K562 (cell line): ENCODE results near the gene RALB. TPM values are rescaled to one million over a fixed set of nuclear protein-coding genes. Genes with fewer than 3 reads are reported as not detected.

Experiments used
- ARID1B ChIP-seq: fragments of 450-650 bp; IDR thresholded peaks from 2 replicates; pipeline ENCODE4 v1.6.1; 2016; ENCODE audit warnings: antibody characterized with exemption, mild to moderate bottlenecking, inconsistent platforms
- ARID2 ChIP-seq: fragments of 450-650 bp; IDR thresholded peaks from 2 replicates; pipeline ENCODE4 v1.6.1; 2017; ENCODE audit warnings: antibody characterized with exemption, mild to moderate bottlenecking
- BRD4 ChIP-seq: fragments of 200-600 bp; sonication (generic); IDR thresholded peaks from 2 replicates; pipeline ENCODE4 v1.6.1; 2017; ENCODE audit warnings: inconsistent platforms
- CBFB ChIP-seq: sonication (generic); formaldehyde crosslinking; IDR thresholded peaks from 2 replicates; pipeline ENCODE4 v1.4.0; 2020; ENCODE audit warnings: mild to moderate bottlenecking, missing genetic modification reagents
- CTBP1 ChIP-seq: fragments of 450-650 bp; IDR thresholded peaks from 2 replicates; pipeline ENCODE4 v1.6.1; 2016; ENCODE audit warnings: borderline replicate concordance
- ETV6 ChIP-seq, 3 experiments: fragments of 150-350 bp in 1 of 3; sonication (generic) in 1 of 3; formaldehyde crosslinking in 1 of 3; IDR thresholded peaks; 2 replicates each; pipeline versions ENCODE4 v1.6.1 to v1.8.0; 2014 to 2022; ENCODE audit warnings: borderline replicate concordance in 2 of 3, low read depth in 2 of 3, antibody characterized with exemption in 1 of 3, low read length in 1 of 3, mild to moderate bottlenecking in 1 of 3, missing genetic modification reagents in 1 of 3
- GTF2E2 ChIP-seq: fragments of 200-800 bp; sonication (Bioruptor generic); IDR thresholded peaks from 2 replicates; pipeline ENCODE4 v1.6.1; 2016; ENCODE audit warnings: missing genetic modification characterization, missing compliant biosample characterization
- HLTF ChIP-seq: fragments of 450-650 bp; IDR thresholded peaks from 2 replicates; pipeline ENCODE4 v1.6.1; 2016
- KAT7 ChIP-seq: sonication (generic); formaldehyde crosslinking; IDR thresholded peaks from 2 replicates; pipeline ENCODE4 v1.8.0; 2022; ENCODE audit warnings: missing genetic modification reagents, mild to moderate bottlenecking, borderline replicate concordance
- NCOA2 ChIP-seq, 2 experiments: fragments of 450-650 bp; IDR thresholded peaks; 2 replicates each; pipeline ENCODE4 v1.6.1; 2018; ENCODE audit warnings: mild to moderate bottlenecking in 2 of 2, moderate library complexity in 1 of 2; ENCODE audit not compliant: partially characterized antibody in 2 of 2
- NR4A1 ChIP-seq, 2 experiments: fragments of 250-450 bp in 1 of 2; fragments of 450-650 bp in 1 of 2; sonication (Bioruptor Pico) in 1 of 2; IDR thresholded peaks; 2 replicates each; pipeline versions ENCODE4 v1.4.0 to v1.6.1; 2016 to 2020; ENCODE audit warnings: mild to moderate bottlenecking in 2 of 2, missing compliant biosample characterization in 1 of 2, missing genetic modification characterization in 1 of 2, moderate library complexity in 1 of 2
- PHF8 ChIP-seq: fragments of 200-600 bp; sonication (generic); IDR thresholded peaks from 2 replicates; pipeline ENCODE4 v1.6.1; 2012; ENCODE audit warnings: mixed run types, mild to moderate bottlenecking, inconsistent platforms, low read length, moderate library complexity, borderline replicate concordance
- POLR2B ChIP-seq: fragments of 450-650 bp; IDR thresholded peaks from 2 replicates; pipeline ENCODE4 v1.6.1; 2018; ENCODE audit warnings: low read depth; ENCODE audit not compliant: partially characterized antibody
- RB1 ChIP-seq: fragments of 450-650 bp; IDR thresholded peaks from 2 replicates; pipeline ENCODE4 v1.6.1; 2017; ENCODE audit warnings: low read depth, mild to moderate bottlenecking
- RBM25 ChIP-seq: fragments of 200-400 bp; formaldehyde crosslinking; IDR thresholded peaks from 2 replicates; pipeline ENCODE4 v1.6.1; 2018; ENCODE audit warnings: low read length, low read depth, moderate library complexity; ENCODE audit not compliant: severe bottlenecking
- RFX7 ChIP-seq: fragments of 250-450 bp; sonication (Bioruptor Pico); IDR thresholded peaks from 2 replicates; pipeline ENCODE4 v1.5.1; 2021; ENCODE audit warnings: mild to moderate bottlenecking
- SNIP1 ChIP-seq: fragments of 450-650 bp; IDR thresholded peaks from 2 replicates; pipeline ENCODE4 v1.7.1; 2017; ENCODE audit warnings: low read depth, mild to moderate bottlenecking
- SOX6 ChIP-seq: fragments of 450-650 bp; IDR thresholded peaks from 2 replicates; pipeline ENCODE4 v1.6.1; 2014; ENCODE audit warnings: mild to moderate bottlenecking
- TCFL5 ChIP-seq: fragments of 250-450 bp; sonication (Bioruptor Pico); conservative IDR thresholded peaks from 2 replicates; pipeline ENCODE4 v1.6.1; 2021; ENCODE audit warnings: mild to moderate bottlenecking, moderate library complexity, matching md5 sums
- TRIM28 ChIP-seq: fragments of 450-650 bp; IDR thresholded peaks from 2 replicates; pipeline ENCODE4 v1.6.1; 2017
- ZNF124 ChIP-seq: sonication (generic); formaldehyde crosslinking; IDR thresholded peaks from 2 replicates; pipeline ENCODE4 v1.8.1; 2022; ENCODE audit warnings: missing genetic modification reagents
- polyA plus RNA-seq, 8 experiments: library from polyadenylated mRNA; depleted of rRNA in 4 of 8; stranded (reverse) in 5 of 8; unstranded in 3 of 8; fragments of >200 nt; fragmentation: Nextera tagmentation in 2 of 8; fragmentation: Illumina TruSeq in 1 of 8; extraction: Ambion mirVana in 2 of 8; extraction: Trizol in 1 of 8; gene quantifications; 2 replicates each; pipeline versions ENCODE4 v1.2.1 to v1.2.3, GENCODE V29; 2011 to 2014; ENCODE audit warnings: inconsistent platforms in 1 of 8, missing spikeins in 1 of 8
- total RNA-seq, 7 experiments: library from RNA; depleted of rRNA in 6 of 7; stranded (reverse); fragments of >200 nt in 6 of 7; fragmentation: Illumina TruSeq in 2 of 7; extraction: Trizol in 2 of 7; gene quantifications; 2 replicates each; pipeline versions ENCODE4 v1.2.1 to v1.2.3, GENCODE V29; 2011 to 2021; ENCODE audit warnings: low replicate concordance in 1 of 7
- TF ChIP-seq, protein P1 (sequence below): fragments of 250-450 bp; sonication (Bioruptor Pico); IDR thresholded peaks from 2 replicates; pipeline ENCODE4 v1.9.0; 2021; ENCODE audit warnings: mild to moderate bottlenecking
- TF ChIP-seq, protein P2 (sequence below): IDR thresholded peaks from 2 replicates; pipeline ENCODE4 v1.6.1; 2016; ENCODE audit warnings: missing genetic modification characterization, missing compliant biosample characterization
- TF ChIP-seq, protein P3 (sequence below): fragments of 450-650 bp; IDR thresholded peaks from 2 replicates; pipeline ENCODE4 v1.6.1; 2017; ENCODE audit warnings: antibody characterized with exemption, mild to moderate bottlenecking

Gene RALB
- total and polyA plus RNA-seq, 9 of the 15 experiments (the other 6 are each of a cell fraction or from before 2014, with no cell fraction given): 14.8 to 65.6 (median 38.4) TPM

DNA sequence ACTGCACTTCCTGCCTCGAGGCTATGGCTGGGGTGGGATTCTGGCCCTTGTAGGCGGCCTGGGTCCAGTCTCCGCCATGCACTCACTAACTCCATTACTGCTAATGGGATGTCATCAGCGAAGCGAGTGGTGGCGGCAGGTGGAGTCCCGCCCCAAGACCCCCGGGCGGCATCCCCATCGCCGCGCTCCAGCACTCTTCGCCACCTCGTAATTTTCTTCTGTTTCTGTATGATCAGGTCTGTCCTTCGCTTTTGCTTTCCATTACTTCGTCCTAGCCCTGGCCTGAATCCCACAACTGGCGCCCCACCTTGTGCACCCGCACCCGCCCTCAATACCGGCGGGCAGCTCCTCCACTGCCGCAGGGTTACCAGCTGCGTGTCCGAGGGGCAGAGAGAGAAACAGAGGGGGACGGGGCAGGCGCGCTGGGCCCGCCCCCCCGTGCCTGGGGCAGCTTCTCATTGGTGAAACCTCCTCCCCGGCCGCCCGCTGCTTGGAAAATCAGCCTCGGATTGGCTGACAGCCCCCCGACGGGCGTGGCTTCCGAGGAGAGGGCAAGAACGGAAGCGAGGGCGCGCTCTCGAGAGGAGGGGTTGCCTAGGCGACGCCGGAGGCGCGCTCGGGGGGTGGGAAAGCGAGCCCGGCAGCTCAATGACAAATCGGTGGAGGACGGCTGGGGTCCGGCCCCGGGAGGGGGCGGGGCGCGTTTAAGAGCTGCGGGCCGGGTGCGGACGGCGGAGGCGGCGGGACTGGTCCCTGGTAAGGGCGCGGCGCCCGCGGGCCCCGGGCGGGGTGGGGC lies at the start of gene RALB (continued):
- TF ChIP-seq TRIM28 (no peak), SOX6 (no peak), PHF8 (peak; percentile 41; the same call in 1 of the 2 replicates), NCOA2 (IDR thresholded peaks at IDR 0.05; ENCODE audit: partially characterized antibody in 2 of 2) (no peak), TCFL5 (CRISPR knock-in tag) (no peak), GTF2E2 (tag) (no peak; the same call in 1 of the 2 replicates), HLTF (no peak), CTBP1 (no peak), RFX7 (CRISPR knock-in tag) (no peak), KAT7 (CRISPR knock-in tag) (no peak), ARID1B (no peak), CBFB (no peak), NR4A1 (CRISPR knock-in tag; IDR thresholded peaks at IDR 0.05) (no peak), NR4A1 (tag; IDR thresholded peaks at IDR 0.05) (0 out of 2 replicates have a peak, but pooled peaks have one; percentile 53), ETV6 (IDR thresholded peaks at IDR 0.05; ENCODE audit: borderline replicate concordance in 1 of 2, low read depth in 2 of 2, low read length in 1 of 2) (no peak), ETV6 (CRISPR knock-in tag; IDR thresholded peaks at IDR 0.05; ENCODE audit: borderline replicate concordance) (no peak), RBM25 (peak; percentile 88), SNIP1 (no peak), BRD4 (no peak), RB1 (peak; percentile 22; the same call in 1 of the 2 replicates), ZNF124 (CRISPR knock-in tag) (no peak), POLR2B (peak; percentile 77), ARID2 (no peak)
- TF ChIP-seq, protein P1, sequence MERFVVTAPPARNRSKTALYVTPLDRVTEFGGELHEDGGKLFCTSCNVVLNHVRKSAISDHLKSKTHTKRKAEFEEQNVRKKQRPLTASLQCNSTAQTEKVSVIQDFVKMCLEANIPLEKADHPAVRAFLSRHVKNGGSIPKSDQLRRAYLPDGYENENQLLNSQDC (CRISPR knock-in tag): no peak
- TF ChIP-seq, protein P2, sequence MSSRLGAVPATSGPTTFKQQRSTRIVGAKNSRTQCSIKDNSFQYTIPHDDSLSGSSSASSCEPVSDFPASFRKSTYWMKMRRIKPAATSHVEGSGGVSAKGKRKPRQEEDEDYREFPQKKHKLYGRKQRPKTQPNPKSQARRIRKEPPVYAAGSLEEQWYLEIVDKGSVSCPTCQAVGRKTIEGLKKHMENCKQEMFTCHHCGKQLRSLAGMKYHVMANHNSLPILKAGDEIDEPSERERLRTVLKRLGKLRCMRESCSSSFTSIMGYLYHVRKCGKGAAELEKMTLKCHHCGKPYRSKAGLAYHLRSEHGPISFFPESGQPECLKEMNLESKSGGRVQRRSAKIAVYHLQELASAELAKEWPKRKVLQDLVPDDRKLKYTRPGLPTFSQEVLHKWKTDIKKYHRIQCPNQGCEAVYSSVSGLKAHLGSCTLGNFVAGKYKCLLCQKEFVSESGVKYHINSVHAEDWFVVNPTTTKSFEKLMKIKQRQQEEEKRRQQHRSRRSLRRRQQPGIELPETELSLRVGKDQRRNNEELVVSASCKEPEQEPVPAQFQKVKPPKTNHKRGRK (tag): no peak
- TF ChIP-seq, protein P3, sequence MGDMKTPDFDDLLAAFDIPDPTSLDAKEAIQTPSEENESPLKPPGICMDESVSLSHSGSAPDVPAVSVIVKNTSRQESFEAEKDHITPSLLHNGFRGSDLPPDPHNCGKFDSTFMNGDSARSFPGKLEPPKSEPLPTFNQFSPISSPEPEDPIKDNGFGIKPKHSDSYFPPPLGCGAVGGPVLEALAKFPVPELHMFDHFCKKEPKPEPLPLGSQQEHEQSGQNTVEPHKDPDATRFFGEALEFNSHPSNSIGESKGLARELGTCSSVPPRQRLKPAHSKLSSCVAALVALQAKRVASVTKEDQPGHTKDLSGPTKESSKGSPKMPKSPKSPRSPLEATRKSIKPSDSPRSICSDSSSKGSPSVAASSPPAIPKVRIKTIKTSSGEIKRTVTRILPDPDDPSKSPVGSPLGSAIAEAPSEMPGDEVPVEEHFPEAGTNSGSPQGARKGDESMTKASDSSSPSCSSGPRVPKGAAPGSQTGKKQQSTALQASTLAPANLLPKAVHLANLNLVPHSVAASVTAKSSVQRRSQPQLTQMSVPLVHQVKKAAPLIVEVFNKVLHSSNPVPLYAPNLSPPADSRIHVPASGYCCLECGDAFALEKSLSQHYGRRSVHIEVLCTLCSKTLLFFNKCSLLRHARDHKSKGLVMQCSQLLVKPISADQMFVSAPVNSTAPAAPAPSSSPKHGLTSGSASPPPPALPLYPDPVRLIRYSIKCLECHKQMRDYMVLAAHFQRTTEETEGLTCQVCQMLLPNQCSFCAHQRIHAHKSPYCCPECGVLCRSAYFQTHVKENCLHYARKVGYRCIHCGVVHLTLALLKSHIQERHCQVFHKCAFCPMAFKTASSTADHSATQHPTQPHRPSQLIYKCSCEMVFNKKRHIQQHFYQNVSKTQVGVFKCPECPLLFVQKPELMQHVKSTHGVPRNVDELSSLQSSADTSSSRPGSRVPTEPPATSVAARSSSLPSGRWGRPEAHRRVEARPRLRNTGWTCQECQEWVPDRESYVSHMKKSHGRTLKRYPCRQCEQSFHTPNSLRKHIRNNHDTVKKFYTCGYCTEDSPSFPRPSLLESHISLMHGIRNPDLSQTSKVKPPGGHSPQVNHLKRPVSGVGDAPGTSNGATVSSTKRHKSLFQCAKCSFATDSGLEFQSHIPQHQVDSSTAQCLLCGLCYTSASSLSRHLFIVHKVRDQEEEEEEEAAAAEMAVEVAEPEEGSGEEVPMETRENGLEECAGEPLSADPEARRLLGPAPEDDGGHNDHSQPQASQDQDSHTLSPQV: no peak
